OCI-LY1 (cell line): ENCODE measurements around the gene LRP5.

Experiments used
- CTCF ChIP-seq: fragments of 200-600 bp; sonication (generic), shearing (Covaris generic); IDR thresholded peaks from 2 replicates; pipeline ENCODE4 v1.5.1; 2017; ENCODE audit warnings: mild to moderate bottlenecking, antibody characterized with exemption, low read length, moderate library complexity, mixed read lengths
- EZH2 ChIP-seq: fragments of 200-600 bp; sonication (generic), shearing (Covaris generic); IDR thresholded peaks from 2 replicates; pipeline ENCODE4 v1.8.0; 2017; ENCODE audit warnings: borderline replicate concordance, mixed run types, mild to moderate bottlenecking, antibody characterized with exemption, low read length, moderate library complexity, mixed read lengths

GRCh38 chr11:68326334-68327215 lies 14.2 kb downstream of the LRP5 start:
- TF ChIP-seq CTCF (no peak), EZH2 (no peak)
